ENCODE data around the gene PKD2L1. TPM values are rescaled to one million over a fixed set of nuclear protein-coding genes. Genes with fewer than 3 reads are reported as not detected.
A peak's percentile ranks its signal among the peaks of the same experiment; 100 is the strongest.

The PKD2L1 gene
- total and polyA plus RNA-seq, 2 of the 8 experiments (the other 6 are each of a cell fraction or from before 2014, with no cell fraction given), result 0.20 to 0.33 TPM

- Histone ChIP-seq H2BK15ac (ENCODE audit: low read length) (no peak overlapping the region), H3K27me3 (replicated peaks in 1 of 4; ENCODE audit: control insufficient read depth in 3 of 4, extremely low read depth in 1 of 4, insufficient read depth in 3 of 4, low read length in 3 of 4) (no peaks in the 10 kb centered on the region), H4K8ac (ENCODE audit: extremely low read depth, insufficient read depth, low read length) (no peak overlapping the region), H3K14ac (ENCODE audit: insufficient read length) (no peak overlapping the region), H3K36me3 (ENCODE audit: control insufficient read depth in 2 of 4, insufficient read depth in 4 of 4, low read length in 3 of 4) (peaks cover 18 to 66% (median 45%) of the 10 kb centered on the region in 4 experiments), H2AK5ac (ENCODE audit: low read depth, low read length) (no peak overlapping the region), H3K79me2 (ENCODE audit: control insufficient read depth in 1 of 2, insufficient read depth in 2 of 2, low read length in 2 of 2) (peaks cover 0 to 5% of the 10 kb centered on the region in 2 experiments; a peak in 1 of 4 replicates), H3K23me2 (ENCODE audit: low read depth, low read length) (no peaks in the 10 kb centered on the region), H4K20me1 (replicated peaks in 1 of 2; ENCODE audit: control insufficient read depth in 1 of 2, insufficient read depth in 2 of 2, low read length in 2 of 2) (peaks cover 0 to 15% of the 10 kb centered on the region in 2 experiments), H3K4ac (replicated peaks; ENCODE audit: insufficient read length, low read depth, low read length) (no peak overlapping the region), H4K91ac (replicated peaks; ENCODE audit: insufficient read length, low read length) (no peak overlapping the region), H3K9me3 (ENCODE audit: insufficient read depth in 2 of 2, low read depth in 1 of 2, low read length in 1 of 2) (no peaks in the 10 kb centered on the region), H3K56ac (replicated peaks; ENCODE audit: insufficient read length, low read depth, low read length) (no peak overlapping the region), H3K18ac (ENCODE audit: extremely low read depth, low read length) (no peak overlapping the region), H2BK5ac (ENCODE audit: low read depth, low read length) (0 out of 2 replicates have a peak overlapping the region, but pooled peaks have one; percentile 44), H2BK20ac (ENCODE audit: low read length) (no peak overlapping the region), H3K79me1 (ENCODE audit: low read depth, low read length) (no peaks in the 10 kb centered on the region; the same call in 1 of the 2 replicates), H3K4me2 (ENCODE audit: insufficient read depth in 1 of 2, low read depth in 2 of 2, low read length in 2 of 2) (no peak overlapping the region), H4K5ac (ENCODE audit: insufficient read length, low read depth, low read length) (no peak overlapping the region), H3K23ac (ENCODE audit: insufficient read length) (no peak overlapping the region), H3K4me3 (ENCODE audit: extremely low read depth in 1 of 4, insufficient read depth in 2 of 4, low read depth in 3 of 4, low read length in 4 of 4) (no peak overlapping the region), H3K4me1 (replicated peaks in 1 of 4; ENCODE audit: control insufficient read depth in 3 of 4, insufficient read depth in 4 of 4, low read length in 3 of 4) (peaks cover 0 to 8% (median 0%) of the 10 kb centered on the region in 4 experiments; a peak in 1 of 7 replicates), H3K27ac (ENCODE audit: low read depth, low read length) (no peak overlapping the region), H3K9ac (replicated peaks in 1 of 4; ENCODE audit: extremely low read depth in 1 of 4, low read depth in 3 of 4, low read length in 3 of 4) (no peak overlapping the region), H2BK12ac (ENCODE audit: low read depth, low read length) (no peak overlapping the region), H2AFZ (ENCODE audit: low read length) (no peak overlapping the region), H2BK120ac (replicated peaks; ENCODE audit: low read depth, low read length) (no peak overlapping the region)
- no peak for DNase-seq (ENCODE audit: low read depth in 1 of 2, low spot score in 2 of 2)
- ChIA-PET POLR2A (ENCODE audit: partially characterized antibody) (interaction anchor here (0.6 to 6.8 kb wide), 7 partner anchors 7 to 170 kb away, joined by 3 to 103 read pairs (median 4); partner anchors contain the start of gene SCD), CTCF (ENCODE audit: partially characterized antibody) (interaction anchor here (0.6 to 2.0 kb wide), 8 partner anchors 7 to 910 kb away, joined by 3 to 6 read pairs (median 4); no protein-coding TSS in a partner anchor)
- 88% methylated on average over 6 of the region's 6 CpGs; no CpG with 5 or more reads in 1 of the 2 experiments for WGBS, 2 experiments (ENCODE audit: extremely low coverage in 1 of 2, insufficient coverage in 1 of 2, insufficient read length in 1 of 2, insufficient replicate concordance in 2 of 2, low coverage in 1 of 2, low lambda C conversion rate in 2 of 2, missing lambda C conversion rate in 1 of 2)
- TF ChIP-seq POLR2AphosphoS5 (IDR thresholded peaks at IDR 0.05; ENCODE audit: low read depth, low read length) (peak; percentile 11; the same call in 1 of the 2 replicates), ASH2L (IDR thresholded peaks at IDR 0.05; ENCODE audit: low read length) (no peak)
- FAIRE-seq, result no peak
Observed at GRCh38 chr10:100362570-100363496, 32.8 kb upstream of the PKD2L1 start.

Data from H1 (cell line).